Smooth muscle cell (in vitro differentiated cells): ENCODE results near the gene KCNMB2. TPM values are rescaled to one million over a fixed set of nuclear protein-coding genes. Genes with fewer than 3 reads are reported as not detected.

Experiments used
- DNase-seq: peaks from one replicate; lab custom pipeline; 2025; ENCODE audit not compliant: unreplicated experiment; lab: John Stamatoyannopoulos, UW
- H2AFZ ChIP-seq: fragments of 200-600 bp; sonication (generic); 2 replicates; pipeline ENCODE4 v1.6.0; 2016; ENCODE audit warnings: antibody characterized with exemption, low read depth, mild to moderate bottlenecking
- H3F3A ChIP-seq: fragments of 200-600 bp; sonication (generic); 2 replicates; pipeline ENCODE4 v1.6.0; 2017; ENCODE audit warnings: antibody characterized with exemption, low read depth
- H3K27ac ChIP-seq: fragments of 200-600 bp; sonication (generic); 2 replicates; pipeline ENCODE4 v1.5.1; 2016; ENCODE audit warnings: low read depth, mild to moderate bottlenecking
- H3K27me3 ChIP-seq: fragments of 200-600 bp; sonication (generic); 2 replicates; pipeline ENCODE4 v1.6.1; 2016; ENCODE audit warnings: low read depth, mild to moderate bottlenecking
- H3K36me3 ChIP-seq: fragments of 200-600 bp; sonication (generic); 2 replicates; pipeline ENCODE4 v1.5.1; 2016; ENCODE audit warnings: low read depth
- H3K4me1 ChIP-seq: fragments of 200-600 bp; sonication (generic); 2 replicates; pipeline ENCODE4 v1.5.1; 2016; ENCODE audit warnings: low read depth
- H3K4me2 ChIP-seq: fragments of 200-600 bp; sonication (generic); 2 replicates; pipeline ENCODE4 v1.6.0; 2016; ENCODE audit warnings: mild to moderate bottlenecking
- H3K4me3 ChIP-seq: fragments of 200-600 bp; sonication (generic); 2 replicates; pipeline ENCODE4 v1.5.1; 2016; ENCODE audit warnings: mild to moderate bottlenecking
- H3K79me2 ChIP-seq: fragments of 200-600 bp; sonication (generic); 2 replicates; pipeline ENCODE4 v1.6.0; 2016; ENCODE audit warnings: low read depth, mild to moderate bottlenecking
- H3K9ac ChIP-seq: fragments of 200-600 bp; sonication (generic); 2 replicates; pipeline ENCODE4 v1.6.0; 2016; ENCODE audit warnings: low read depth
- H3K9me3 ChIP-seq: fragments of 200-600 bp; sonication (generic); replicated peaks from 2 replicates; pipeline ENCODE4 v1.5.1; 2016; ENCODE audit warnings: low read depth
- H4K20me1 ChIP-seq: fragments of 200-600 bp; sonication (generic); 2 replicates; pipeline ENCODE4 v1.6.0; 2016; ENCODE audit warnings: low read depth
- CTCF ChIP-seq: fragments of 200-600 bp; sonication (generic); IDR thresholded peaks from 2 replicates; pipeline ENCODE4 v1.5.1; 2017; ENCODE audit warnings: borderline replicate concordance, mild to moderate bottlenecking, antibody characterized with exemption; ENCODE audit not compliant: insufficient read depth, poor library complexity, severe bottlenecking
- WGBS: methylation state at CpG from one replicate; pipeline ENCODE4 v1.1.7; 2016; ENCODE audit warnings: low lambda C conversion rate; 5-methylcytosine and 5-hydroxymethylcytosine counted together
- polyA plus RNA-seq: library from polyadenylated mRNA; unstranded; fragments of >200 nt; fragmentation: Nextera tagmentation; extraction: Ambion mirVana; gene quantifications from 2 replicates; pipeline ENCODE4 v1.2.1, GENCODE V29; 2016
- total RNA-seq: library from RNA; depleted of rRNA; stranded (reverse); fragments of >200 nt; gene quantifications from 2 replicates; pipeline ENCODE4 v1.2.3, GENCODE V29; 2014

Gene KCNMB2
- total and polyA plus RNA-seq, 2 experiments from 2014 or later, result 0.09 TPM; not detected in 1

- Histone ChIP-seq H3K9me3 (no peaks in the 10 kb centered on the region), H3K4me1 (no peaks in the 10 kb centered on the region), H3K4me3 (no peak overlapping the region), H3K27ac (no peak overlapping the region), H2AFZ (no peak overlapping the region), H3K36me3 (no peaks in the 10 kb centered on the region), H3K9ac (no peak overlapping the region), H4K20me1 (no peaks in the 10 kb centered on the region), H3K79me2 (no peaks in the 10 kb centered on the region), H3K4me2 (no peak overlapping the region), H3F3A (no peaks in the 10 kb centered on the region), H3K27me3 (no peaks in the 10 kb centered on the region)
- DNase-seq, result no peak
- WGBS, result 96% methylated on average over 1 of the region's 1 CpG
- TF ChIP-seq CTCF, result no peak
Measured at GRCh38 chr3:178807694-178808093, 271.5 kb downstream of the KCNMB2 start.

- no peaks in the 10 kb centered on the region for H3K27me3 ChIP-seq
- H3K9me3 ChIP-seq, result no peaks in the 10 kb centered on the region
- H3K4me1 ChIP-seq, result no peaks in the 10 kb centered on the region
- no peak for TF ChIP-seq CTCF
- H4K20me1 ChIP-seq, result no peaks in the 10 kb centered on the region
- H3K4me2 ChIP-seq, result no peak overlapping the region
- H2AFZ ChIP-seq, result no peak overlapping the region
- no peak overlapping the region for H3K4me3 ChIP-seq
- WGBS, result 93% methylated on average over 1 of the region's 1 CpG
- no peaks in the 10 kb centered on the region for H3K79me2 ChIP-seq
- H3K9ac ChIP-seq, result no peak overlapping the region
- DNase-seq, result no peak
- no peaks in the 10 kb centered on the region for H3K36me3 ChIP-seq
- no peak overlapping the region for H3K27ac ChIP-seq
- no peaks in the 10 kb centered on the region for H3F3A ChIP-seq
Measured at GRCh38 chr3:178808748-178809147, 272.5 kb downstream of the KCNMB2 start.

GRCh38 chr3:178810181-178810580 lies 273.9 kb downstream of the KCNMB2 start:
- Histone ChIP-seq H3K4me3 (no peak overlapping the region), H3K4me2 (no peak overlapping the region), H3K9me3 (no peaks in the 10 kb centered on the region), H3F3A (no peaks in the 10 kb centered on the region), H3K27ac (no peak overlapping the region), H3K79me2 (no peaks in the 10 kb centered on the region), H4K20me1 (no peaks in the 10 kb centered on the region), H3K27me3 (no peaks in the 10 kb centered on the region), H3K4me1 (no peaks in the 10 kb centered on the region), H2AFZ (no peak overlapping the region), H3K9ac (no peak overlapping the region), H3K36me3 (no peaks in the 10 kb centered on the region)
- no peak for DNase-seq
- WGBS, result 49% methylated on average over 2 of the region's 2 CpGs
- no peak for TF ChIP-seq CTCF

- Histone ChIP-seq H3K27ac (no peak overlapping the region), H3K9ac (no peak overlapping the region)
Measured at GRCh38 chr3:178822722-178823121, 286.5 kb downstream of the KCNMB2 start.

More at GRCh38 chr3:178822722-178823121, 286.5 kb downstream of the KCNMB2 start:
- WGBS, result 44% methylated on average over 2 of the region's 2 CpGs
- H2AFZ ChIP-seq, result peak overlapping the region; percentile 59
- no peaks in the 10 kb centered on the region for H3F3A ChIP-seq
- H3K79me2 ChIP-seq, result no peaks in the 10 kb centered on the region
- H3K27me3 ChIP-seq, result no peaks in the 10 kb centered on the region
- no peak for DNase-seq
- no peaks in the 10 kb centered on the region for H3K36me3 ChIP-seq
- TF ChIP-seq CTCF, result no peak
- H3K4me1 ChIP-seq, result peaks cover 4% of the 10 kb centered on the region
- peak overlapping the region; percentile 59 for H3K4me2 ChIP-seq
- no peaks in the 10 kb centered on the region for H4K20me1 ChIP-seq
- H3K4me3 ChIP-seq, result no peak overlapping the region
- H3K9me3 ChIP-seq, result no peaks in the 10 kb centered on the region
